GM12878 (cell line): ENCODE results near the gene PDCD1LG2. TPM values are rescaled to one million over a fixed set of nuclear protein-coding genes. Genes with fewer than 3 reads are reported as not detected.
A peak's percentile ranks its signal among the peaks of the same experiment; 100 is the strongest.

Source experiments
- ATF7 ChIP-seq: fragments of 450-650 bp; IDR thresholded peaks from 2 replicates; pipeline ENCODE4 v1.6.1; 2016; ENCODE audit warnings: low read depth, mild to moderate bottlenecking
- FOXM1 ChIP-seq: IDR thresholded peaks from 2 replicates; pipeline ENCODE4 v1.6.1; 2012; ENCODE audit warnings: low read depth, mild to moderate bottlenecking, inconsistent platforms, low read length, moderate library complexity
- GABPA ChIP-seq: IDR thresholded peaks from 2 replicates; pipeline ENCODE4 v1.6.1; 2014; ENCODE audit warnings: antibody characterized with exemption, low read depth, mild to moderate bottlenecking, inconsistent platforms
- KDM1A ChIP-seq: fragments of 200-600 bp; sonication (generic); IDR thresholded peaks from 2 replicates; pipeline ENCODE4 v1.6.1; 2016; ENCODE audit warnings: borderline replicate concordance
- MYB ChIP-seq: fragments of 150-350 bp; IDR thresholded peaks from 2 replicates; pipeline ENCODE4 v1.6.1; 2014; ENCODE audit warnings: mild to moderate bottlenecking, low read depth, low read length, borderline replicate concordance
- NFYA ChIP-seq: IDR thresholded peaks from 2 replicates; pipeline ENCODE4 v1.6.1; 2011; ENCODE audit warnings: low read depth, mild to moderate bottlenecking, low read length, improper control_type of control experiment, borderline replicate concordance
- NR2C2 ChIP-seq: IDR thresholded peaks from 2 replicates; pipeline ENCODE4 v1.6.1; 2011; ENCODE audit warnings: borderline replicate concordance, low read depth; ENCODE audit not compliant: control insufficient read depth, insufficient read length
- POLR2A ChIP-seq: IDR thresholded peaks from 2 replicates; pipeline ENCODE4 v1.6.1; 2011; ENCODE audit warnings: low read depth, mild to moderate bottlenecking, low read length
- RUNX3 ChIP-seq: IDR thresholded peaks from 2 replicates; pipeline ENCODE4 v1.6.1; 2012; ENCODE audit warnings: low read length, inconsistent platforms
- SREBF1 ChIP-seq: IDR thresholded peaks from 2 replicates; pipeline ENCODE4 v1.6.1; 2012; ENCODE audit warnings: mild to moderate bottlenecking, low read length
- TBL1XR1 ChIP-seq: IDR thresholded peaks from 2 replicates; pipeline ENCODE4 v1.6.1; 2012; ENCODE audit warnings: low read depth, low read length, improper control_type of control experiment
- YBX1 ChIP-seq: fragments of 450-650 bp; IDR thresholded peaks from 2 replicates; pipeline ENCODE4 v1.6.1; 2016; ENCODE audit warnings: antibody characterized with exemption
- ZSCAN29 ChIP-seq: fragments of 450-650 bp; IDR thresholded peaks from 2 replicates; pipeline ENCODE4 v1.6.1; 2017; ENCODE audit warnings: mild to moderate bottlenecking, moderate library complexity
- polyA plus RNA-seq, 11 experiments: library from polyadenylated mRNA; depleted of rRNA in 4 of 11; unstranded in 6 of 11; stranded (reverse) in 5 of 11; fragments of >200 nt; fragmentation: Nextera tagmentation in 4 of 11; fragmentation: Illumina TruSeq in 1 of 11; extraction: Ambion mirVana in 4 of 11; extraction: Trizol in 1 of 11; gene quantifications; 1 replicate in 1 of 11; 2 replicates in 10 of 11; pipeline versions ENCODE4 v1.2.1 to v1.2.3, GENCODE V29; 2011 to 2016; ENCODE audit warnings: inconsistent platforms in 2 of 11, missing spikeins in 2 of 11, low read depth in 1 of 11
- total RNA-seq, 4 experiments: library from RNA; depleted of rRNA in 3 of 4; stranded (reverse); fragments of >200 nt in 3 of 4; fragmentation: Illumina TruSeq in 1 of 4; extraction: Trizol in 1 of 4; gene quantifications; 2 replicates each; pipeline versions ENCODE4 v1.2.1 to v1.2.3, GENCODE V29; 2013 to 2021
- TF ChIP-seq, protein P1 (sequence below): fragments of 450-650 bp; IDR thresholded peaks from 2 replicates; pipeline ENCODE4 v1.6.1; 2018; ENCODE audit warnings: mild to moderate bottlenecking, low read depth, moderate library complexity; ENCODE audit not compliant: partially characterized antibody
- TF ChIP-seq, protein P2 (sequence below): fragments of 450-650 bp; IDR thresholded peaks from 2 replicates; pipeline ENCODE4 v1.6.1; 2017; ENCODE audit warnings: mild to moderate bottlenecking, moderate library complexity
- TF ChIP-seq, protein P3 (sequence below): fragments of 450-650 bp; IDR thresholded peaks from 2 replicates; pipeline ENCODE4 v1.6.1; 2014; ENCODE audit warnings: mild to moderate bottlenecking
- TF ChIP-seq, protein P4 (sequence below): IDR thresholded peaks from 2 replicates; pipeline ENCODE4 v1.6.1; 2012; ENCODE audit warnings: low read depth, low read length, improper control_type of control experiment
- TF ChIP-seq, protein P5 (sequence below): fragments of 450-650 bp; IDR thresholded peaks from 2 replicates; pipeline ENCODE4 v1.6.1; 2017; ENCODE audit warnings: low read depth, mild to moderate bottlenecking, moderate library complexity
- TF ChIP-seq, protein P6 (sequence below): IDR thresholded peaks from 2 replicates; pipeline ENCODE4 v1.6.1; 2011; ENCODE audit warnings: borderline replicate concordance, low read depth, mild to moderate bottlenecking, moderate library complexity, low read length; ENCODE audit not compliant: insufficient read depth, poor library complexity, severe bottlenecking

The PDCD1LG2 gene
- total and polyA plus RNA-seq, 10 of the 15 experiments (the other 5 are each of a cell fraction or from before 2014, with no cell fraction given) = 1.5 to 37.3 (median 3.0) TPM

DNA sequence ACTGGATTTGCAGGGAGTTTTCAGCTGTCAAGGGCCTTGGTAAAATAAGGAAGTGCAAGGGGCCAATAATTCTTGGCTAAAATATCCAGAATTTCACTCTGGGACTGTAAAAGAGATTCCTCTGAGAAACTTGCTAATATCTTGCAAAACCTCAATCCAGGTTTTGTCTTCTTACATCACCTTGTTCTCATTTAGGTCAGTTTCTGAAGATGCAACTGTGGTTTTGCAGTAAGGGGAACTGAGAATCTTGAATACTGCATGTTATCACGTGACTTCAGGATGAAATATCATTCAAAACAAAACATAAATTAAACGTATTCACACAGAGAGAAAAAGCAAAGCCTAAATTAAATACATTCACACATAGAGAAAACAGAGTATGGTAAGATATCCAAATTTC is 83.6 kb downstream of the PDCD1LG2 start (continued):
- TF ChIP-seq, protein P1, sequence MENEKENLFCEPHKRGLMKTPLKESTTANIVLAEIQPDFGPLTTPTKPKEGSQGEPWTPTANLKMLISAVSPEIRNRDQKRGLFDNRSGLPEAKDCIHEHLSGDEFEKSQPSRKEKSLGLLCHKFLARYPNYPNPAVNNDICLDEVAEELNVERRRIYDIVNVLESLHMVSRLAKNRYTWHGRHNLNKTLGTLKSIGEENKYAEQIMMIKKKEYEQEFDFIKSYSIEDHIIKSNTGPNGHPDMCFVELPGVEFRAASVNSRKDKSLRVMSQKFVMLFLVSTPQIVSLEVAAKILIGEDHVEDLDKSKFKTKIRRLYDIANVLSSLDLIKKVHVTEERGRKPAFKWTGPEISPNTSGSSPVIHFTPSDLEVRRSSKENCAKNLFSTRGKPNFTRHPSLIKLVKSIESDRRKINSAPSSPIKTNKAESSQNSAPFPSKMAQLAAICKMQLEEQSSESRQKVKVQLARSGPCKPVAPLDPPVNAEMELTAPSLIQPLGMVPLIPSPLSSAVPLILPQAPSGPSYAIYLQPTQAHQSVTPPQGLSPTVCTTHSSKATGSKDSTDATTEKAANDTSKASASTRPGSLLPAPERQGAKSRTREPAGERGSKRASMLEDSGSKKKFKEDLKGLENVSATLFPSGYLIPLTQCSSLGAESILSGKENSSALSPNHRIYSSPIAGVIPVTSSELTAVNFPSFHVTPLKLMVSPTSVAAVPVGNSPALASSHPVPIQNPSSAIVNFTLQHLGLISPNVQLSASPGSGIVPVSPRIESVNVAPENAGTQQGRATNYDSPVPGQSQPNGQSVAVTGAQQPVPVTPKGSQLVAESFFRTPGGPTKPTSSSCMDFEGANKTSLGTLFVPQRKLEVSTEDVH = peak; percentile 57
- TF ChIP-seq, protein P2, sequence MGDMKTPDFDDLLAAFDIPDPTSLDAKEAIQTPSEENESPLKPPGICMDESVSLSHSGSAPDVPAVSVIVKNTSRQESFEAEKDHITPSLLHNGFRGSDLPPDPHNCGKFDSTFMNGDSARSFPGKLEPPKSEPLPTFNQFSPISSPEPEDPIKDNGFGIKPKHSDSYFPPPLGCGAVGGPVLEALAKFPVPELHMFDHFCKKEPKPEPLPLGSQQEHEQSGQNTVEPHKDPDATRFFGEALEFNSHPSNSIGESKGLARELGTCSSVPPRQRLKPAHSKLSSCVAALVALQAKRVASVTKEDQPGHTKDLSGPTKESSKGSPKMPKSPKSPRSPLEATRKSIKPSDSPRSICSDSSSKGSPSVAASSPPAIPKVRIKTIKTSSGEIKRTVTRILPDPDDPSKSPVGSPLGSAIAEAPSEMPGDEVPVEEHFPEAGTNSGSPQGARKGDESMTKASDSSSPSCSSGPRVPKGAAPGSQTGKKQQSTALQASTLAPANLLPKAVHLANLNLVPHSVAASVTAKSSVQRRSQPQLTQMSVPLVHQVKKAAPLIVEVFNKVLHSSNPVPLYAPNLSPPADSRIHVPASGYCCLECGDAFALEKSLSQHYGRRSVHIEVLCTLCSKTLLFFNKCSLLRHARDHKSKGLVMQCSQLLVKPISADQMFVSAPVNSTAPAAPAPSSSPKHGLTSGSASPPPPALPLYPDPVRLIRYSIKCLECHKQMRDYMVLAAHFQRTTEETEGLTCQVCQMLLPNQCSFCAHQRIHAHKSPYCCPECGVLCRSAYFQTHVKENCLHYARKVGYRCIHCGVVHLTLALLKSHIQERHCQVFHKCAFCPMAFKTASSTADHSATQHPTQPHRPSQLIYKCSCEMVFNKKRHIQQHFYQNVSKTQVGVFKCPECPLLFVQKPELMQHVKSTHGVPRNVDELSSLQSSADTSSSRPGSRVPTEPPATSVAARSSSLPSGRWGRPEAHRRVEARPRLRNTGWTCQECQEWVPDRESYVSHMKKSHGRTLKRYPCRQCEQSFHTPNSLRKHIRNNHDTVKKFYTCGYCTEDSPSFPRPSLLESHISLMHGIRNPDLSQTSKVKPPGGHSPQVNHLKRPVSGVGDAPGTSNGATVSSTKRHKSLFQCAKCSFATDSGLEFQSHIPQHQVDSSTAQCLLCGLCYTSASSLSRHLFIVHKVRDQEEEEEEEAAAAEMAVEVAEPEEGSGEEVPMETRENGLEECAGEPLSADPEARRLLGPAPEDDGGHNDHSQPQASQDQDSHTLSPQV = peak; percentile 25; the same call in 1 of the 2 replicates
- TF ChIP-seq, protein P3, sequence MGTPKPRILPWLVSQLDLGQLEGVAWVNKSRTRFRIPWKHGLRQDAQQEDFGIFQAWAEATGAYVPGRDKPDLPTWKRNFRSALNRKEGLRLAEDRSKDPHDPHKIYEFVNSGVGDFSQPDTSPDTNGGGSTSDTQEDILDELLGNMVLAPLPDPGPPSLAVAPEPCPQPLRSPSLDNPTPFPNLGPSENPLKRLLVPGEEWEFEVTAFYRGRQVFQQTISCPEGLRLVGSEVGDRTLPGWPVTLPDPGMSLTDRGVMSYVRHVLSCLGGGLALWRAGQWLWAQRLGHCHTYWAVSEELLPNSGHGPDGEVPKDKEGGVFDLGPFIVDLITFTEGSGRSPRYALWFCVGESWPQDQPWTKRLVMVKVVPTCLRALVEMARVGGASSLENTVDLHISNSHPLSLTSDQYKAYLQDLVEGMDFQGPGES = no peak
- TF ChIP-seq, protein P4, sequence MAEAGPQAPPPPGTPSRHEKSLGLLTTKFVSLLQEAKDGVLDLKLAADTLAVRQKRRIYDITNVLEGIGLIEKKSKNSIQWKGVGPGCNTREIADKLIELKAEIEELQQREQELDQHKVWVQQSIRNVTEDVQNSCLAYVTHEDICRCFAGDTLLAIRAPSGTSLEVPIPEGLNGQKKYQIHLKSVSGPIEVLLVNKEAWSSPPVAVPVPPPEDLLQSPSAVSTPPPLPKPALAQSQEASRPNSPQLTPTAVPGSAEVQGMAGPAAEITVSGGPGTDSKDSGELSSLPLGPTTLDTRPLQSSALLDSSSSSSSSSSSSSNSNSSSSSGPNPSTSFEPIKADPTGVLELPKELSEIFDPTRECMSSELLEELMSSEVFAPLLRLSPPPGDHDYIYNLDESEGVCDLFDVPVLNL = no peak
- TF ChIP-seq GABPA = 0 out of 2 replicates have a peak, but pooled peaks have one; percentile 42
- TF ChIP-seq, protein P5, sequence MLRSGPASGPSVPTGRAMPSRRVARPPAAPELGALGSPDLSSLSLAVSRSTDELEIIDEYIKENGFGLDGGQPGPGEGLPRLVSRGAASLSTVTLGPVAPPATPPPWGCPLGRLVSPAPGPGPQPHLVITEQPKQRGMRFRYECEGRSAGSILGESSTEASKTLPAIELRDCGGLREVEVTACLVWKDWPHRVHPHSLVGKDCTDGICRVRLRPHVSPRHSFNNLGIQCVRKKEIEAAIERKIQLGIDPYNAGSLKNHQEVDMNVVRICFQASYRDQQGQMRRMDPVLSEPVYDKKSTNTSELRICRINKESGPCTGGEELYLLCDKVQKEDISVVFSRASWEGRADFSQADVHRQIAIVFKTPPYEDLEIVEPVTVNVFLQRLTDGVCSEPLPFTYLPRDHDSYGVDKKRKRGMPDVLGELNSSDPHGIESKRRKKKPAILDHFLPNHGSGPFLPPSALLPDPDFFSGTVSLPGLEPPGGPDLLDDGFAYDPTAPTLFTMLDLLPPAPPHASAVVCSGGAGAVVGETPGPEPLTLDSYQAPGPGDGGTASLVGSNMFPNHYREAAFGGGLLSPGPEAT = peak; percentile 98
- TF ChIP-seq NFYA = no peak
- TF ChIP-seq, protein P6, sequence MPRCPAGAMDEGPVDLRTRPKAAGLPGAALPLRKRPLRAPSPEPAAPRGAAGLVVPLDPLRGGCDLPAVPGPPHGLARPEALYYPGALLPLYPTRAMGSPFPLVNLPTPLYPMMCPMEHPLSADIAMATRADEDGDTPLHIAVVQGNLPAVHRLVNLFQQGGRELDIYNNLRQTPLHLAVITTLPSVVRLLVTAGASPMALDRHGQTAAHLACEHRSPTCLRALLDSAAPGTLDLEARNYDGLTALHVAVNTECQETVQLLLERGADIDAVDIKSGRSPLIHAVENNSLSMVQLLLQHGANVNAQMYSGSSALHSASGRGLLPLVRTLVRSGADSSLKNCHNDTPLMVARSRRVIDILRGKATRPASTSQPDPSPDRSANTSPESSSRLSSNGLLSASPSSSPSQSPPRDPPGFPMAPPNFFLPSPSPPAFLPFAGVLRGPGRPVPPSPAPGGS = peak; percentile 74
- peak; percentile 100 for TF ChIP-seq RUNX3
- no peak for TF ChIP-seq KDM1A
- TF ChIP-seq YBX1 = no peak
- TF ChIP-seq ZSCAN29 = no peak
- no peak for TF ChIP-seq SREBF1
- TF ChIP-seq MYB = no peak; the same call in 1 of the 2 replicates
- peak; percentile 99 for TF ChIP-seq FOXM1
- peak; percentile 94 for TF ChIP-seq TBL1XR1
- TF ChIP-seq POLR2A = no peak
- no peak for TF ChIP-seq NR2C2
- TF ChIP-seq ATF7 = peak; percentile 98
